NCI-H510A treated with DMSO at 0.1 percent for 48 hours (cell line): ENCODE measurements around the gene AAR2.

Source experiments
- DNase-seq: peaks from one replicate; lab custom pipeline; 2025; lab: John Stamatoyannopoulos, UW

AAR2 gene, protein sequence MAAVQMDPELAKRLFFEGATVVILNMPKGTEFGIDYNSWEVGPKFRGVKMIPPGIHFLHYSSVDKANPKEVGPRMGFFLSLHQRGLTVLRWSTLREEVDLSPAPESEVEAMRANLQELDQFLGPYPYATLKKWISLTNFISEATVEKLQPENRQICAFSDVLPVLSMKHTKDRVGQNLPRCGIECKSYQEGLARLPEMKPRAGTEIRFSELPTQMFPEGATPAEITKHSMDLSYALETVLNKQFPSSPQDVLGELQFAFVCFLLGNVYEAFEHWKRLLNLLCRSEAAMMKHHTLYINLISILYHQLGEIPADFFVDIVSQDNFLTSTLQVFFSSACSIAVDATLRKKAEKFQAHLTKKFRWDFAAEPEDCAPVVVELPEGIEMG

DNA sequence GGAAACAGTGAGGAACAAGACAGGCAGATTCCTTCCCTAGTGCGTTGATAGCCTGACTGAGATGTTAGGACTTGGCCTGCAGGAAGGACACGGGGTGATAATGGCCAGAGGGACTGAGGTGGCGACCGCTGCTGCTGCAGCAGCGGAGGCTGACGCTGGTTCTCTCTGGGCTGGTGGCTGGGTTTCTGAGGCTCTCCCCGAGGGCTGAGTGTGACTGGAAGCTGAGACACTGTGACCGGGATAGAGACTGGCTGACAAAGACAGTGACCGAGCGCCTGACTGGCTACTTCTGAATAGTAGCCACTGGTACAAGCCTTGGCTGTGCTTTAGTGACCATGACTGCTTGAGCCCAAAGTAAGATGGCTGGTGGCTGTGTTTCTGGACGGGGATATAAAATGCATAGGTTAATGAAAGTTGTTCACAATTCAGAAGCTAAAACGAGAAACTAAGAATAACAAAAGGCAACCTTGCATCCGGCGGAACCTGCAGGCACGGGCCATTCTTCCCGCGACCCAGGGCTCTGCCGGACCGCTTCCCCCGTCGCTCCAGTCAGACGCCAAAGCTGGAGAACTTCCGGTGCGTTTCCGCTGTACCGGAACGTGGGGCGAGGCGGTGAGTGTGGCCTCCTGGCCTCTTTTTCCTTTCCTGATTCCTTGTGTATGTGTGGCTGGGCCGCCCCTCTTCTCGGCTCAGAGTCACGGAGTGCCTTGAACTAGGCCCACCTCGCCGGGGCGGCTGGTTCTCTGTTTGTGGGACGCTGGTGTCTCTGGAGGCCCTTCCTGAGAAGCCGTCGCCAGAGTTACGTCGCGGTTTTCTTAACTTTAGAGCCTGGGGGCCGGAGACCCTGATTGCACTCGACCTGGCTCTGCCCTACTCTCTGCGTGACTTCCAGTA, at the start of gene AAR2:
Gene AAR2 (plus strand): TSS at position 587 of the 894 bp plus-strand sequence. CDS start 3,391 bp downstream, outside the sequence.
- DNase-seq = peak; percentile 86

- DNase-seq = no peak
These were observed 42.1 kb upstream of the AAR2 start for GRCh38 chr20:36193977-36194712.

DNA sequence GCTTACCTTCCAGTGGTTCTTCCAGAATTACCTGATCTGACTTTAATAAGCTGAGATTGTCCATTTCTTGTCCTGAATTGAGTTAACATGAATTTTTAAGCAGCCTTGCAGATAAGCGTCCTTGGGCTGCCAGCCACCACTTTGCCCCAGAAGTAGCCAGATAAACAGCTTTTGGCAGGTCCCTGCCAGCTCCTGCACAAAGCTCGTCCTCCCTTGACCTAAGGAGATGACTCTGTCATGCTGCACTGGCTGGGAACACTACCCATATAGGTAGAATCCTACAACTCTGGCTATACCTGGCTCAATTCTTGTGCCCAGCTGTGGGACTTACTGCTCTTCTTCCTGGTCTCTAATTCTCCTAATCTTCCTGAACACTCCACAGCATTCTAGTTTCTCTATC, 39.6 kb upstream of the AAR2 start:
- DNase-seq = no peak

DNA sequence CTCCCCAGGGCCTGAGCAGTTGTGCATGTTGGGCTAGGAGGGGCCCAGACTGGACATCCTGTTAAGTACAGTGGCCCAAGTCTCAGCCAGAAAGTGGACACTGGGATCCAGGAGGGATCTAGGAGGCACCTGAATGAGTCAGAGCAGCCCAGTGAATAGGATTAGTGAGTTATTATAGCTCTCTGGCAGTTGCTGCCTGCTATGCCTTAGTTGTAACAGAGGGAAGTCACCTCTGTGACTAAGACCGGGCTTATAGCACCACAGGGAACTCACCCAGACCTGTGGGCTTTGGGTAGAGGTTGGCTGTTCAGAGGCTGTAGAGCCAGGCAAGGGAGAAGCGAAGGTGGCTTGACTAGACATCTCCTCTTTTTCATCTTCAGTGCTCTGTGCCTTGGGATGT, 39.0 kb upstream of the AAR2 start:
- DNase-seq = no peak

DNA sequence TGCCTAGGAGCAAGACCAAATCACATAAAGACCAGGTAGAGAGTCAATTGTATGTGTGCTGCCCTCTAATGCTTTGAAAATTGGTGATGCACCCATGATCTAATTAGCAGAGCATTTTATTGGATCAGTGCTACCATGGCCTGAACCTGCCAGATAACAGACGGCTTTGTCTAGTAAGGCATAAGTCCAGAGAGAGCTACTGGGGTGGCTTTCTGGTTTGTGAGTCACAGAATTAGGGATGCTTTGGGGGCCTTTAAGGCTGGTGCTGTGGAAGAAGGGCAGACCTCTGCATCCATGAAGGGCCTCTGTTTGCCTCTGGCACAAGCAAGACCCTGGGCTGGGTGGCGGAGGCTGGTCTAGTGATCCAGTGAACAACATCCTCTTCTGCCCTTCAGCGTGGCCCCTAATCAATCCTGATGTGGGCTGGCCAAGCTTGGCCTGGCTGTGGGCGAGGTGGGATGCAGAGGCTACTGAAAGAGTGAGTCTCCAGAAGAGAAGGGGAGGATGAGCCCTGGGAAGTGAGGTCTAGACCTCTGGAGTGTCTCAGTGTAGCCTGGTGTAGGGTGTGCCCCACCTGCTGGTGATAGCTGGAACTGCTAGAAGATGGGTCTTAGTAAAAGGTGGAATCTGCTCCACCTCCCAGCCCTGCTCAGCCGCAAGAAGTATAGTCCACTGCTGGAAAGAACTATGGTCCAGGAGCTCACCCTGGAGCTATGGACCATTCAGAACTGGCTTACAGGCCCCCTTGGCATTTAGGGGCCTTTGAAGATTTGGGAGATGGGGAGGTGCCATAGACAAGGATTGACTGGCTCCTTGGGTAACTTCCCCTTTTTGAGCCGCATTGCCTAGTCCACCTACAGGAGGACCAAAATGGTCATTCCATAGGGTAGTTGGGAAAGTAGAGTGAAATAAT, 36.7 kb upstream of the AAR2 start:
- DNase-seq = peak; percentile 59

DNA sequence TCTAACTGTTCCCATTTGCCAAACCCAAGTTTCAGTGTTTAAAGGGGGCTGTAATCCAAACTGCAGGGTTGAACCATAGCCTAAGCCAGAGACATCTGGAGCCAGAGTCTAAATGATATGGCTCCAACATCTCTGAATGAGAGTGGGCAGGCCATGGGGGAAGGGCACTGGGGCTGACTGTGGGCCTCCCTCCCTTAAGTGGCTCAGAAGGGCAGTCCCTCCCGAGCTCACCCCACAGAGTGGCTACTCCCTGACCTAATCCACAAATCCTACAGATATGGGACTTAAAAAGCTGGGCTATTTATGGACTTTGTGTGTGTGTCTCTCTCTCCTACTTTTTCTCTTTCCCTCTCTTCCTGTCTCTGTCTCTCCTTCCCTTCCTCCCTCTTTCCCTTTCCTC, 35.8 kb upstream of the AAR2 start:
- DNase-seq = no peak

GRCh38 chr20:36201198-36201597, 35.1 kb upstream of the AAR2 start:
- DNase-seq = no peak

DNA sequence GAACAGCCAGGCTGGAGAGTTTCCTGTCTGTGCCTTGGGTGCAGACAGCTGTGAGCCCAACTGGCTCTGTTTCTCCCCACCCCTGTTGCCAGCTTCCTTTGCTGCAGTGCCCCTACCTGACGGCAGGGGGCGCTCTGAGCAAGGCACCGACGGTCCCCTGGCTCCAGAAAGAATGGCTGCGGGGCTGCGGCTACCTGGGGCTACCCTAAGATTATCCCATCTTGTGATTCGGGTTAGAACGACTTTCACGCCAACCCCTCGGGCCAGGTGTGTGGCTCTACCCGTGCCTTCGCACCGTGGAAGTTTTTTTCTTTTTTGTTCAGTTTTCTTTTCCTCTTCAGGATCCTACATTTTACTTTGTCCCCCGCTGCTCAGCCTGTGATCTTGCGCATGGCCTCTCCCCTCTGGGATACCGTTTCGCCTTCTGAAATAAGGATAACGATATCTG, 33.4 kb upstream of the AAR2 start:
- DNase-seq = peak; percentile 34

GRCh38 chr20:36203861-36204260, 32.4 kb upstream of the AAR2 start:
- DNase-seq = no peak

- DNase-seq = no peak
These were observed 31.3 kb upstream of the AAR2 start for GRCh38 chr20:36205026-36205425.

- DNase-seq = no peak
These were observed 30.2 kb upstream of the AAR2 start for GRCh38 chr20:36206068-36206467.

DNA sequence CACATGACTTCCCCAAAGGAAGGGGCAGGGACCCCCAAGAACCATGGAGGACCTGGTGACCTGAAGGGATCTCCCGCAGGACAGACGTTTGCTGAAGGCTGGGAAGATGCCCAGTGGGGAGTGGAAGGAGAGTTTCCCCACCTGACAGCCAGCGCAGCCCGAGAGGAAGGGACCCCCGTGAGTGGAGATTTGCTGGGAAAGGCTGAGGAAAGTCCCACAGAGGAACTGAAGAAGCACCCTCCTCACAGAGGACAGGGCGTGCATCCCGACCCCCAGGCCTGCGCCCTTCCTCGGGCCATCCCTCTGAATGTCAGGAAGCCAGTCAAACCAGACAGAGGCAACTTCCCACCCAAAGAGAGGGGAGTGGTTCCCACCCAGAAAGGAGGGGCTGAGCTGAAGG, 29.6 kb upstream of the AAR2 start:
- no peak for DNase-seq

DNA sequence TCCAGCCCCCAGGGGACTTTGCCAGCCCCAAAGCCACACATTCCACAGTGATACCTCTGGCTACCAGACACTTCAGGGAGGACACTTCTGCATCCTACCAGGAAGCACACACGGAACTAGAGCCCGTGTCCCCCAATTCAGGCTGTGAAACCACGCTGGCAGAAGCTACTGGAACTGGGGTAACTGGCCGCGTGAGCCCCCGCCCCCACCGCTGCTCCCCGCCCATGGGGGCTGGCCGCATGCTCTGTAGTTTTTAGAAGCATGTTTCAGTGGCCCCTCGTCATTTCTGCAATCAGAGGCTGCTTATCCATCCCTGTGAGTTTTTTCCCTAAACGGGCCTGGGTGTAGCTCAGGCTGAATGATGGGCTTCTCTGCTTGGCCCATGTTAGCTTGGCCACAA, 28.7 kb upstream of the AAR2 start:
- DNase-seq = no peak

DNA sequence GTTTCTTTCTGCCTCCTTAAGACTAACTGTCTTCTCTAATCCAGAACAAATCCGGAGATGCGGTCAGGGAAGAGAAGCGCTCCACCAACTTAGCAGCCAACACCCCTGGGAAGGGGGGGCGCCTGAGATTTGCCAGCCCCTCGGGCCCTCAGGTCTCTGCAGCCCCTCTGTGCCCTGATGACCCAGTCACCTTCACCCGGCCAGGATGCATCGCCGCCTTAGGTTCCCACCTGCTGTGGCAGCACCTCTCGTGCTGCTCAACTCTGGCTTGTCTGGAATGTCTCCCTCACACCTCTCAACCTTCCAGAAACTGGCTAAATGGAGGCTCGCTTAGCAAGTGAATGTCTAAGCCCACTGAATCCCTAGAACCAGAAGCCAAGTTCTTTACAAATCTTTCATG, 28.0 kb upstream of the AAR2 start:
- no peak for DNase-seq

DNA sequence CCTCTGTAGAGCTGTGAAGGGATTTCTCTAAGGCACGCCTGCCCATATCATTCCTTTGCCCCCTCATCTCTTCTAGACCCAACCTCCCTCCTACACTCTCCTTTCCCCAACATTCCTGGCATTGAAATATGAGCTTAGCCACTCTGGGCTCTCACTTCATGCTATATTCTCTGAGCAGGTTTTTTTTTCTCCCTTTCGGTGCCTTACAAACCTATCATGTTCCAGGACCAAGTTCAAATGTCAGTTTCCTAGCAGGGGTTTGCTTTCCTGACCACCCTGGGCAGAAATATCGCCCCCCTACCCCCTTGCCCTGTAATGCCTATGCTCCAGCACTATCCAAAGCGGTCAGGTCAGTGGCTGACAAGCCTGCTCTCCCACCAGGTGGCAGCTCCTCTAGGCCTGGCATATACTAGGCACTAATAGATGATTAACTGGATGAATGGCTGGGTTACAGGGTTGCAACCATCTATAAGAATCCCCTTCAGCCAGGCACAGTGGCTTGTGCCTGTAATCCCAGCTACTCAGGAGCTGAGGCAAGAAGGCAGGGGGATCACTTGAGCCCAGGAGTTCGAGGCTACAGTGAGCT, 25.7 kb upstream of the AAR2 start:
- no peak for DNase-seq

GRCh38 chr20:36213362-36213761, 22.9 kb upstream of the AAR2 start:
- DNase-seq = no peak

DNA sequence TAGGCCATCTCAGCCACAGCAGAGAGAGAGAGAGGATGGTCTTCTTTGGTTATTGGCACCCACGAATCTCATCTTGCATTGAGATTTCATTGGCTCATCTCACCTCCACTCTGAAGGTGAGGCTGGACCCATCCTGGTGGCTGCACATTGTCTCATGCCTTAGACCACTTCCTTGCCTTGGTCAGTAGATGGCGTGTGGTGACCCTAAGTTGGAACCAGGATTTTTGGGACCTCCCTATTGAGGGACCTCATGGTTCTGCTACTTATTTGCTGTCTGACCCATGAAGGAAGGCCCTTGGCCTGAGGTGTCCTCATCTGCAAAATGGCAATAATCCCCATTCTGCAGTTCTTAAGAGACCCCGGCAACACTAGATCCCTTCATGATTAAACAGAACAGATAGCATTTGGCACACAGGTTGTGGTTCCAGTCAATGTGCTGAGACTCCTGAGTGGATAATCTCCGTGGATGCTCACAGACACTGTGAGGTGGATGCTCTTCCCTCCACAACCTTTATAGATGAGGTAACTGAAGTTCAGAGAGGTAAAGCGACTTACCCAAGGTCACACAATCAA, 21.5 kb upstream of the AAR2 start:
- DNase-seq = no peak

DNA sequence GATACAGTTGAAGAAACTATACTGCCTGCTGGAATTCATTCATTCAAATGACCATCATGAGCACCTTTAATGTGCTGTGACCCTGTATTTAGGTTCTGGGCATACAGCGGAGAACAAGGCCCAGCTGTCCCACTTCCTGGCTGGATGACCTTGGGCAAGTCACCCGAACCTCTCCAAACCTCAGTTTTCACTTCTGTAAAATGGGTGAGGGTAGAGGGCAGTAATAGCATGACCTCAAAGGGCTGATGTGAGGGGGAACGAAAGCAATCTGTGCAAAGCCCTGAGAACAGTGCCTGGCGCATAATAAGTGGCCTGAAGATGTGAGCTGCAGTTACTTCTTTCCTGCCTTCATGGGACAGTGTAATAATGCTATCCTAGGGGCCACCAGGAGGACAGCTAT, 20.5 kb upstream of the AAR2 start:
- no peak for DNase-seq

GRCh38 chr20:36216314-36217025, 19.8 kb upstream of the AAR2 start:
- DNase-seq = no peak

DNA sequence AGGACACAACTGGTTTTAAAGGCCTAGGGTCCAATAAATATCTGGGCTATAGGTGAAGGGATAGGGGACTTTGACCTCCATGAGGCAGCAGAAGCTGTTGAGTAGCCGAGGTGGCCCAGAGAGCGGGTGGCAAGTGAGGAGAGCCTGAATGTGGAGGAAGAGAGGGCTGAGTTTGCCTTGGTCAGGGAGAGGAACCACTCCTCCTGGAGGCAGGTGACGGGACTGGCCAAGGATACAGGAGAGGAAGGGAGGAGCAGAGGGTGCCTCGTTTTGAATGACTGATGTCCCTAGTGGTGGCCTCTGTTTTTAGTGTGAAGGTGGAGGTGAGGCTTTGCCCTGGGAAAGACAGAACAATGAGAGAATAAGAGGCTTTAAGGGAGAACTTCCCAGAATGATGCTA, 19.1 kb upstream of the AAR2 start:
- peak; percentile 19 for DNase-seq
